Mesendoderm (in vitro differentiated cells): ENCODE data around the gene ISM1.
A peak's percentile ranks its signal among the peaks of the same experiment; 100 is the strongest.

Source experiments
- DNase-seq: peaks from one replicate; pipeline ENCODE4 v3.0.0; 2013
- H2AK5ac ChIP-seq: 2 replicates; pipeline ENCODE4 v1.6.1; 2013; ENCODE audit warnings: low read length, inconsistent platforms
- H2BK120ac ChIP-seq: 2 replicates; pipeline ENCODE4 v1.6.1; 2013; ENCODE audit warnings: low read depth, mild to moderate bottlenecking, low read length, moderate library complexity, mixed read lengths
- H2BK15ac ChIP-seq: replicated peaks from 2 replicates; pipeline ENCODE4 v1.6.1; 2013; ENCODE audit warnings: low read depth, mild to moderate bottlenecking, moderate library complexity
- H2BK5ac ChIP-seq: 2 replicates; pipeline ENCODE4 v1.6.1; 2013; ENCODE audit warnings: low read length, inconsistent platforms
- H3K18ac ChIP-seq: 2 replicates; pipeline ENCODE4 v1.6.1; 2013; ENCODE audit warnings: mild to moderate bottlenecking, low read length, mixed read lengths
- H3K23ac ChIP-seq: one replicate; pipeline ENCODE4 v1.6.1; 2013; ENCODE audit warnings: low read length
- H3K27ac ChIP-seq: 2 replicates; pipeline ENCODE4 v1.5.1; 2013; ENCODE audit warnings: low read depth, mild to moderate bottlenecking, inconsistent platforms, low read length, moderate library complexity
- H3K27me3 ChIP-seq: 2 replicates; pipeline ENCODE4 v1.6.1; 2013; ENCODE audit warnings: low read length, control low read depth, mild to moderate bottlenecking, inconsistent platforms; ENCODE audit not compliant: insufficient read depth, poor library complexity
- H3K36me3 ChIP-seq: 2 replicates; pipeline ENCODE4 v1.6.1; 2013; ENCODE audit warnings: low read length, inconsistent platforms; ENCODE audit not compliant: control insufficient read depth, insufficient read depth
- H3K4ac ChIP-seq: one replicate; pipeline ENCODE4 v1.6.1; 2013; ENCODE audit warnings: low read depth, mild to moderate bottlenecking, low read length, moderate library complexity
- H3K4me1 ChIP-seq: 2 replicates; pipeline ENCODE4 v1.6.1; 2013; ENCODE audit warnings: low read depth, low read length, inconsistent platforms; ENCODE audit not compliant: control insufficient read depth
- H3K4me2 ChIP-seq: 2 replicates; pipeline ENCODE4 v1.6.1; 2013; ENCODE audit warnings: low read length
- H3K4me3 ChIP-seq: 2 replicates; pipeline ENCODE4 v1.5.1; 2013; ENCODE audit warnings: mild to moderate bottlenecking, low read length
- H3K56ac ChIP-seq: one replicate; pipeline ENCODE4 v1.6.1; 2013; ENCODE audit warnings: low read length
- H3K79me1 ChIP-seq: 2 replicates; pipeline ENCODE4 v1.6.1; 2013; ENCODE audit warnings: low read length, inconsistent platforms
- H3K79me2 ChIP-seq: 2 replicates; pipeline ENCODE4 v1.6.1; 2013; ENCODE audit warnings: mild to moderate bottlenecking, low read length; ENCODE audit not compliant: control insufficient read depth, insufficient read depth
- H3K9ac ChIP-seq: 2 replicates; pipeline ENCODE4 v1.6.1; 2013; ENCODE audit warnings: low read length, inconsistent platforms
- H4K5ac ChIP-seq: one replicate; pipeline ENCODE4 v1.6.1; 2013; ENCODE audit warnings: low read length
- H4K8ac ChIP-seq: one replicate; pipeline ENCODE4 v1.6.1; 2013; ENCODE audit warnings: low read depth, mild to moderate bottlenecking, control low read depth, low read length, moderate library complexity
- WGBS: extraction: QIAGEN DNeasy Blood & Tissue Kit; methylation state at CpG from one replicate; pipeline ENCODE4 v1.1.7; 2013; ENCODE audit warnings: low lambda C conversion rate, missing lambda C conversion rate; ENCODE audit not compliant: insufficient coverage; ENCODE audit errors: extremely low coverage; 5-methylcytosine and 5-hydroxymethylcytosine counted together

Gene ISM1

DNA sequence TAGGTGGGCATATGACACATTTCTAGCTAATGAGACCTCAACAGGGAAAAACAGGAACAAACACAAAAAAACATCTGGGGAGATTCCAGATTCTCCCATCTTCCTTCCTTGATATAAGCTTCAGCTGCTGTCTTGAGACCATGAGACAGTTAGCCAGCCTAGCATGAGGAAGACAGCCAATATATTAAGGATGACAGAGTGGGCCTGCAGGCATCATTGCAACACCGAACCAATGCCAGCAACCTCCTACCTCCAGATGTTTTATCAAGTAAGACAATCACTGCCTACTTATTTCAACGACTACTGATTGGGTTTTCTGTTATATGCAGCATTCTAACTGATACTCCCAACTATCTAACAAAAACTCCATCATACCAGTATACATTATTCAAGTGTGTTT, 119.0 kb downstream of the ISM1 start:
- Histone ChIP-seq H3K79me2 (no peaks in the 10 kb centered on the region), H2BK5ac (no peak overlapping the region), H3K36me3 (no peaks in the 10 kb centered on the region), H3K9ac (no peak overlapping the region), H3K4ac (no peak overlapping the region), H2AK5ac (no peak overlapping the region), H3K27me3 (no peaks in the 10 kb centered on the region), H4K5ac (no peak overlapping the region), H3K4me1 (peaks cover 5% of the 10 kb centered on the region), H3K27ac (no peak overlapping the region), H3K56ac (no peak overlapping the region), H2BK15ac (no peak overlapping the region), H3K23ac (no peak overlapping the region), H3K18ac (no peak overlapping the region), H2BK120ac (no peak overlapping the region), H3K79me1 (no peaks in the 10 kb centered on the region), H3K4me3 (no peak overlapping the region), H4K8ac (no peak overlapping the region), H3K4me2 (no peak overlapping the region)
- WGBS, result no CpG with 5 or more reads among the region's 2 CpGs
- no peak for DNase-seq

DNA sequence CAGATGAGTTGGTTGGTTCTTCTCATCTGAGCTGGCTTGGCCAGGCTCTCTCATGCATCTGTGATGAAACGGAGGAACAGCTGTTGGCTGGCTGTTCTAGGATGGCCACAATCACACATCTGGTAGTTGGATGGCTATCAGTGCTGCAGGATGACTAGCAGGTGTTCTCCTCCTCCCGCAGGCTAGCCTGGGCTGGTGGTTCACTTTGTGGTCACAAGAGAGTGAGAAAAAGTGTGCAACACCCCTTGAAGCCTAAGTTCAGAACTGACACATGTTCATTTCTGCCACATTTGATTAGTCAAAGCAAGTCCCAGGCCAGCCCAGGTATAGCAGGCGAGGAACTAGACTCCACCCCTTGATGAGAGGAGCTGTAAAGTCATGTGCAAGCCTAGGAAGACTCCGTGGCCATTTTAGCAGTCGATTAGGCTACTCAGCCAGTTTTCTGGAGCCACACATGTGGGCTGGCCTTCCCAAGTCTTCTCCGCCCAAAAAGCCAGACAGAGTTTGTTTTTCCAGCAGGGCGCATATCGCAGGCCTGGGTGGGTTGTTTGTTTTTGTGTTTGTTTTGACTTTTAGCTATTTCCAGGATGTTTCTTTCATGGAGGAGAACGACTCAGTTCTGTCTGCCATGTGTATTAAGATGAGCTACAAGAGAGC, 120.8 kb downstream of the ISM1 start:
- Histone ChIP-seq H3K56ac (no peak overlapping the region), H3K27ac (no peak overlapping the region), H3K4ac (no peak overlapping the region), H3K4me2 (no peak overlapping the region), H3K79me1 (no peaks in the 10 kb centered on the region), H2BK15ac (no peak overlapping the region), H2AK5ac (no peak overlapping the region), H3K18ac (peak overlapping the region; percentile 16), H2BK120ac (no peak overlapping the region), H3K9ac (no peak overlapping the region), H3K79me2 (no peaks in the 10 kb centered on the region), H4K5ac (no peak overlapping the region), H4K8ac (no peak overlapping the region), H3K27me3 (no peaks in the 10 kb centered on the region), H2BK5ac (no peak overlapping the region), H3K23ac (no peak overlapping the region), H3K4me3 (no peak overlapping the region), H3K4me1 (peaks cover 5% of the 10 kb centered on the region), H3K36me3 (no peaks in the 10 kb centered on the region)
- no CpG with 5 or more reads among the region's 9 CpGs for WGBS
- no peak for DNase-seq

DNA sequence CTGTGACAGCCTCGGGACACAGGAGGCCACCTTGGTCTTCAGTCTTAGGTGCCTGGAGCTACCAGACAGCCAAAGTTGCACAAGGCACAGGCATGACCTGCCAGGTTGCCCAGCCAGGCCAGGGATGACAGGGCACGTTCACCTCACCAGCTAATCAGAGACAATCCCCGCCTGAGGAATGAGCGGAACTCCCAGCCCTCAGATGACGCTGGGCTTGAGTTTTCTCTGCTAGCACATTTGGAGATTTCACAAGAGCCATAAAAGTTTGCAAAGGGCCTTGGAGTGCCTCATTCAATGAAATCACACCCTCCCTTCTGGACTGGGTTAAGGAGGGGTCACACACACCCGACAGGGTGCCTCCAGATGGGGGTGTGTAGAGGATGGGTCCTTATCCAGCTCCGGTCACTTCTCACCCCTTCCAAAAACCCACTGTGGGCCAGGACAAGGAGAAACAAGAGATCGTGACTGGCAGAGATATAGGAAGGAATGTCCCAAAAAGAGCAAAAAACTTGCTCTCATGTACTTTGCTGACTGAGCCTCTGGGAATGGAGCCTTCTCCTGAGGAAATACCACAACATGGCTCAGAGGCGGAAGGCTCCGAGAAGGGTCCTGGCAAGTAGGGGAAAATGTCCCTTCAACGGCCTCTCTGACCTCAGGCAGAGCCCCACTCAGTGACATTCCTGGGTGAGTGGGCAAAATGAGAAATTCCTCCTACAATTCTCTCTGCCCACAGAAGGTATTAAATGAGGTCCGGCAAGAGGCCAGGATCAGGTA, 121.6 kb downstream of the ISM1 start:
- Histone ChIP-seq H3K79me2 (no peaks in the 10 kb centered on the region), H3K9ac (no peak overlapping the region), H2BK15ac (no peak overlapping the region), H4K8ac (no peak overlapping the region), H2BK120ac (no peak overlapping the region), H3K27ac (no peak overlapping the region), H3K4ac (no peak overlapping the region), H3K4me2 (no peak overlapping the region), H4K5ac (no peak overlapping the region), H3K36me3 (no peaks in the 10 kb centered on the region), H2BK5ac (peak overlapping the region; percentile 57), H2AK5ac (peak overlapping the region; percentile 60), H3K56ac (peak overlapping the region; percentile 71), H3K79me1 (no peaks in the 10 kb centered on the region), H3K27me3 (no peaks in the 10 kb centered on the region), H3K4me3 (no peak overlapping the region), H3K18ac (peak overlapping the region; percentile 16), H3K23ac (no peak overlapping the region), H3K4me1 (peaks cover 5% of the 10 kb centered on the region)
- no CpG with 5 or more reads among the region's 12 CpGs for WGBS
- DNase-seq, result no peak

DNA sequence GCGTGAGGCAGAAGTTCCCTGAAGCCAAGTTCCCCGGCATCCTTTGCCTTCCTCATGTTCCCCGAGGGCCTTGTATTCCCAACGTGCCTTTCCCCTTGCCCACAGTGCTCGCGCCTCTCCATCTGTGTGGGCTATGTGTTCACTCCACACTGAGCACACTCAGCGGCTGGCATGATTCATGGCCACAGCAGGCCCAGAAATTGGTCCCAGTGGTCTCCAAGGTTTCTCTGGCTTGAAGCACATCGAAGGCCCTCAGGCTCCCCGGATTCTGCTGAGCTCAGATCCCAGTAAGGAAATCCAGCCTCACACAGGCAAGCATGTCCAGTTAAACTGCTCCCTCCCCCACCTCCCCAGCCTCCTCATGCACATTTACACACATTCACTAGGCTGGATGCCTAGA, 123.6 kb downstream of the ISM1 start:
- no peak overlapping the region for H4K5ac ChIP-seq
- WGBS, result no CpG with 5 or more reads among the region's 9 CpGs

DNA sequence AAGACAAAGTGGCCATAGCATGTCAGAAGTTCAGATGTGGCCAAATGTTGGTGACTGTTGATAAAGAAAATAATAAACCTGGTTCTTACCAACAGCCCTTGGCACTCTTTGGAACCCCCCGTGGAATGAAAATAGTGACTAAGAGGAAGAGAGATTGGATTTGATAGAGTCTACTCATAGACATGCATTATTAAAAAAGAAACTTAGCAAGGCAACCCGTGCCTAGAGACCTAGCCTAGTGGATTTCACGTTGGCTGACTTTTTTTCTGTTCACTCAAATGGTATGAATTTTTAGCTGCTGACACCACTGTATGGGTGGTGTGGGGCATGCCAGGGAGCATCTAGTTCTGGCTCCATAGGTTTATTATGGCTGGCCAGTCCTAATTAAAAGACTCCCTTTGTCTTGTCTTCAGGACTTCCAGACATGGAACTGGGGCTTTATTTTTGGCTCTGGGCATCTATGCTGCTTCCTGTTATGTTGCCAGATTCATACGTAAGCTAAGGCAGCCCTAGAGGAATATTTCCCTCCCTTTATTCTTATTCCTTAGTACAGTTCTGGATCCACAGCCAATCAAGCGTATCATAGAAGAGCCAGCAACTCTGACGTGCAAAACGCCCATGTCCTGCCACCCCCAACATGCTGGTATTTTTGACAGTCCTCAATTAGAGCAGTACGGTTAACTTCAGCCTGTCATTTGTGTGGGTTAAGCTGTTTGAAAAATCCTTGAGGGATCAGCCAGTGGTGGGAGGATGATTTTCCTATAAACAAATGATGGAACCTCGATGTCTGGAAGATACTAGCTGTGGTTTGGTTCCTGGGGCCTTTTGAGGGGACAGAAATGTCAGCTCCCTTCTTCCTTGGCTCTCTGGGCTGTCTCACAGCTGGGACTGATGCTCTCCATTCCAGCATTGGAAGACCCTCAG, 127.5 kb downstream of the ISM1 start:
- WGBS, result no CpG with 5 or more reads among the region's 9 CpGs

More for the DNA sequence above, 123.6 kb downstream of the ISM1 start:
- H2BK15ac ChIP-seq, result no peak overlapping the region
- no peaks in the 10 kb centered on the region for H3K27me3 ChIP-seq
- no peak overlapping the region for H3K4me2 ChIP-seq
- H3K79me1 ChIP-seq, result no peaks in the 10 kb centered on the region
- no peaks in the 10 kb centered on the region for H3K36me3 ChIP-seq
- H3K56ac ChIP-seq, result peak overlapping the region; percentile 35
- no peak overlapping the region for H3K4me3 ChIP-seq
- peak overlapping the region; percentile 19 for H3K27ac ChIP-seq
- peaks cover 5% of the 10 kb centered on the region for H3K4me1 ChIP-seq
- no peak overlapping the region for H2BK5ac ChIP-seq
- no peak overlapping the region for H2AK5ac ChIP-seq
- no peaks in the 10 kb centered on the region for H3K79me2 ChIP-seq
- no peak overlapping the region for H3K18ac ChIP-seq
- DNase-seq, result no peak
- H4K8ac ChIP-seq, result no peak overlapping the region
- H3K23ac ChIP-seq, result no peak overlapping the region
- H2BK120ac ChIP-seq, result no peak overlapping the region
- no peak overlapping the region for H3K9ac ChIP-seq
- H3K4ac ChIP-seq, result no peak overlapping the region

More for the DNA sequence above, 127.5 kb downstream of the ISM1 start:
- Histone ChIP-seq H3K79me1 (no peaks in the 10 kb centered on the region), H3K18ac (no peak overlapping the region), H3K4me1 (no peaks in the 10 kb centered on the region), H3K27ac (no peak overlapping the region), H3K79me2 (no peaks in the 10 kb centered on the region), H2BK5ac (no peak overlapping the region), H3K9ac (no peak overlapping the region), H3K4me3 (no peak overlapping the region), H4K5ac (no peak overlapping the region), H2AK5ac (no peak overlapping the region), H3K4me2 (no peak overlapping the region), H3K23ac (no peak overlapping the region), H3K27me3 (no peaks in the 10 kb centered on the region), H2BK15ac (peak overlapping the region; percentile 21), H2BK120ac (no peak overlapping the region), H4K8ac (no peak overlapping the region), H3K4ac (no peak overlapping the region), H3K56ac (no peak overlapping the region), H3K36me3 (no peaks in the 10 kb centered on the region)
- DNase-seq, result no peak
